ENCODE results near the gene AKAP12.

AKAP12 gene

DNA sequence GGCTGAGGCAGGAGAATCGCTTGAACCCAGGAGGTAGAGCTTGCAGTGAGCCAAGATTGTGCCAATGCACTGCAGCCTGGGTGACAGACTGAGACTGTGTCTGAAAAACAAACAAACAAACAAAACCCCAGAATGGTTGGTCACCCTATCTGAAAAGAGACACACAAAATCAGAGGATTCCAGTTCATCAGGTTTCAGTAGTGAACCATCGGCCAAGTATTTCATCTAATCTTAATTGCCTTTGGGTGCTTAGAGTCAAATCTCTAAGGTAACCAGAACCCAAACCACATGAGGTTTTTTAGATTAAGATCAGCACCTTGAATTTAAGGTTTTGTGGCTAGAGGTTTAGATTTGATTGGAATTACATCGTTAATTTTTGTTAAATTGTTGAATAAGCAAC is 159.9 kb downstream of the AKAP12 start:
- H2AFZ ChIP-seq (ENCODE audit: low read length): no peak overlapping the region
- H3K9me2 ChIP-seq (replicated peaks; ENCODE audit: low read depth, low read length): no peaks in the 10 kb centered on the region
- no peaks in the 10 kb centered on the region for H3K9me3 ChIP-seq (ENCODE audit: insufficient read depth, low read depth, low read length)
- peaks cover 32% of the 10 kb centered on the region; the same call in 1 of the 2 replicates for H3K36me3 ChIP-seq (ENCODE audit: insufficient read depth, low read length)
- peaks cover 90% of the 10 kb centered on the region for H3K79me2 ChIP-seq (ENCODE audit: insufficient read depth, low read length)
- no peak for TF ChIP-seq EZH2phosphoT487 (IDR thresholded peaks at IDR 0.05; ENCODE audit: borderline replicate concordance)
- TF ChIP-seq, protein P1, sequence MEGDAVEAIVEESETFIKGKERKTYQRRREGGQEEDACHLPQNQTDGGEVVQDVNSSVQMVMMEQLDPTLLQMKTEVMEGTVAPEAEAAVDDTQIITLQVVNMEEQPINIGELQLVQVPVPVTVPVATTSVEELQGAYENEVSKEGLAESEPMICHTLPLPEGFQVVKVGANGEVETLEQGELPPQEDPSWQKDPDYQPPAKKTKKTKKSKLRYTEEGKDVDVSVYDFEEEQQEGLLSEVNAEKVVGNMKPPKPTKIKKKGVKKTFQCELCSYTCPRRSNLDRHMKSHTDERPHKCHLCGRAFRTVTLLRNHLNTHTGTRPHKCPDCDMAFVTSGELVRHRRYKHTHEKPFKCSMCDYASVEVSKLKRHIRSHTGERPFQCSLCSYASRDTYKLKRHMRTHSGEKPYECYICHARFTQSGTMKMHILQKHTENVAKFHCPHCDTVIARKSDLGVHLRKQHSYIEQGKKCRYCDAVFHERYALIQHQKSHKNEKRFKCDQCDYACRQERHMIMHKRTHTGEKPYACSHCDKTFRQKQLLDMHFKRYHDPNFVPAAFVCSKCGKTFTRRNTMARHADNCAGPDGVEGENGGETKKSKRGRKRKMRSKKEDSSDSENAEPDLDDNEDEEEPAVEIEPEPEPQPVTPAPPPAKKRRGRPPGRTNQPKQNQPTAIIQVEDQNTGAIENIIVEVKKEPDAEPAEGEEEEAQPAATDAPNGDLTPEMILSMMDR (conservative IDR thresholded peaks at IDR 0.05; ENCODE audit: low read length): no peak
- no peak overlapping the region for H3K4me3 ChIP-seq (ENCODE audit: low read length, poor library complexity, severe bottlenecking)
- no peaks in the 10 kb centered on the region for H3K27me3 ChIP-seq (ENCODE audit: insufficient read depth, low read length, poor library complexity, severe bottlenecking)
- peaks cover 6% of the 10 kb centered on the region; the same call in 1 of the 2 replicates for H3F3A ChIP-seq (ENCODE audit: low read depth)
- H3K4me1 ChIP-seq (ENCODE audit: insufficient read depth, low read length, poor library complexity, severe bottlenecking): peaks cover 25% of the 10 kb centered on the region
- H3K9ac ChIP-seq (ENCODE audit: low read depth, low read length, poor library complexity, severe bottlenecking): no peak overlapping the region
- peaks cover 87% of the 10 kb centered on the region for H4K20me1 ChIP-seq (ENCODE audit: insufficient read depth, low read length, poor library complexity, severe bottlenecking)
- H3K4me2 ChIP-seq (ENCODE audit: low read depth, low read length, poor library complexity, severe bottlenecking): no peak overlapping the region

DNA sequence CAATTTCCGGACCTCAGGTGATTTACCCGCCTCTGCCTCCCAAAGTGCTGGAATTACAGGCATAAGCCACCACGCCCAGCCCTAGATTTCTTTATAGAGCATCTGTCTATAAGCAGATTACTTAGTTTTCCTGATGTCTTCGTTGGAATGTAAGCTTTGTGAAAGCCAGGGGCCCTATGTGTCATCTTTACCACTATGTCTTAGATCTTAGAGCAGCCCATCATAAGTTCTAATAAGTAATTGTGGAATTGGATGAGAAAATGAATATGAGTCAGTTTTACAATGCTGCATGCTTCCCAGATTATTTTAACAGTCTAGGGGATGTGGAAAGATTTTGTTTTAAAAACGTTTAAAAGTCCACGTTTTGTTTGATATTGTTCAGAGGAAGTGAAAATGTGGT is 160.7 kb downstream of the AKAP12 start:
- Histone ChIP-seq H3K9me3 (ENCODE audit: insufficient read depth, low read depth, low read length) (no peaks in the 10 kb centered on the region), H3K36me3 (ENCODE audit: insufficient read depth, low read length) (peaks cover 32% of the 10 kb centered on the region; the same call in 1 of the 2 replicates), H2AFZ (ENCODE audit: low read length) (no peak overlapping the region), H3K4me3 (ENCODE audit: low read length, poor library complexity, severe bottlenecking) (no peak overlapping the region), H3K4me1 (ENCODE audit: insufficient read depth, low read length, poor library complexity, severe bottlenecking) (peaks cover 17% of the 10 kb centered on the region), H3K9me2 (replicated peaks; ENCODE audit: low read depth, low read length) (no peaks in the 10 kb centered on the region), H4K20me1 (ENCODE audit: insufficient read depth, low read length, poor library complexity, severe bottlenecking) (peaks cover 82% of the 10 kb centered on the region), H3K4me2 (ENCODE audit: low read depth, low read length, poor library complexity, severe bottlenecking) (no peak overlapping the region), H3K9ac (ENCODE audit: low read depth, low read length, poor library complexity, severe bottlenecking) (no peak overlapping the region), H3K79me2 (ENCODE audit: insufficient read depth, low read length) (peaks cover 82% of the 10 kb centered on the region), H3F3A (ENCODE audit: low read depth) (peaks cover 6% of the 10 kb centered on the region; the same call in 1 of the 2 replicates), H3K27me3 (ENCODE audit: insufficient read depth, low read length, poor library complexity, severe bottlenecking) (no peaks in the 10 kb centered on the region)
- no peak for TF ChIP-seq EZH2phosphoT487 (IDR thresholded peaks at IDR 0.05; ENCODE audit: borderline replicate concordance)
- TF ChIP-seq, protein P1 (conservative IDR thresholded peaks at IDR 0.05; ENCODE audit: low read length): no peak

DNA sequence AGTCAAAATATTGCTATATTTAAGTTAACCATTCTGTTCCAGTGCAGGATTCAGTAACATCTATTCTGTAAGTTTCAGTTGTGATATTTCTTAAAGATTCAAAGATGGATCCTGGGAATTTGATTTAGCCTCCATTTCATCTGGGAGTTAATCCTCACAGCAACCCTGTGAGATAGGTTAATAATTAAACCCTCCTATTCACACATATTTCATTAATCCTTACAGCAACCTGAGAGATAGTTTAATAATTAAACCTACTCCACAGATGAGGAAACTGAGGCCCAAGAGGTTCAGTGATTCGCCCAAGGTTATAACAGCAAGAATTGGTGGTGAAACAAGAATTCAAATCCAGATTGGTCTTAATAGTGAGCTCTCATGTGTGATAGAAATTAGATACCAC is 162.5 kb downstream of the AKAP12 start:
- TF ChIP-seq EZH2phosphoT487 (IDR thresholded peaks at IDR 0.05; ENCODE audit: borderline replicate concordance): no peak
- TF ChIP-seq, protein P1 (conservative IDR thresholded peaks at IDR 0.05; ENCODE audit: low read length): no peak
- Histone ChIP-seq H3K36me3 (ENCODE audit: insufficient read depth, low read length) (peaks cover 37% of the 10 kb centered on the region; the same call in 1 of the 2 replicates), H3F3A (ENCODE audit: low read depth) (peaks cover 9% of the 10 kb centered on the region; the same call in 1 of the 2 replicates), H3K27me3 (ENCODE audit: insufficient read depth, low read length, poor library complexity, severe bottlenecking) (no peaks in the 10 kb centered on the region), H3K79me2 (ENCODE audit: insufficient read depth, low read length) (peaks cover 65% of the 10 kb centered on the region), H3K9ac (ENCODE audit: low read depth, low read length, poor library complexity, severe bottlenecking) (no peak overlapping the region), H3K4me1 (ENCODE audit: insufficient read depth, low read length, poor library complexity, severe bottlenecking) (peaks cover 8% of the 10 kb centered on the region), H3K9me3 (ENCODE audit: insufficient read depth, low read depth, low read length) (no peaks in the 10 kb centered on the region), H3K4me3 (ENCODE audit: low read length, poor library complexity, severe bottlenecking) (no peak overlapping the region), H2AFZ (ENCODE audit: low read length) (no peak overlapping the region), H3K4me2 (ENCODE audit: low read depth, low read length, poor library complexity, severe bottlenecking) (no peak overlapping the region), H4K20me1 (ENCODE audit: insufficient read depth, low read length, poor library complexity, severe bottlenecking) (peaks cover 69% of the 10 kb centered on the region), H3K9me2 (replicated peaks; ENCODE audit: low read depth, low read length) (no peaks in the 10 kb centered on the region)

Data from Loucy (cell line).